HL-60 (cell line): Measurements from ENCODE around the gene MED29.
A peak's percentile ranks its signal among the peaks of the same experiment; 100 is the strongest.

Experiments used
- DNase-seq, 2 experiments: peaks; one replicate each; pipeline ENCODE4 v3.0.0-alpha.2; 2010 to 2020; ENCODE audit warnings: low read depth in 1 of 2, low spot score in 1 of 2
- H3K27ac ChIP-seq: fragments of 250-450 bp; sonication (Bioruptor Pico); replicated peaks from 2 replicates; pipeline ENCODE4 v1.5.1; 2020; ENCODE audit warnings: mild to moderate bottlenecking, moderate library complexity
- H3K27me3 ChIP-seq: fragments of 250-450 bp; sonication (Bioruptor Pico); 2 replicates; pipeline ENCODE4 v1.5.1; 2021; ENCODE audit warnings: mild to moderate bottlenecking, moderate library complexity; ENCODE audit not compliant: insufficient read depth, poor library complexity, severe bottlenecking
- H3K4me3 ChIP-seq: replicated peaks from 2 replicates; pipeline ENCODE4 v1.5.1; 2011; ENCODE audit warnings: mild to moderate bottlenecking, control low read depth, low read length; ENCODE audit not compliant: insufficient read depth
- GABPA ChIP-seq: IDR thresholded peaks from 2 replicates; pipeline ENCODE4 v1.6.1; 2012; ENCODE audit warnings: low read depth
- POLR2AphosphoS5 ChIP-seq: IDR thresholded peaks from 2 replicates; pipeline ENCODE4 v1.6.1; 2012; ENCODE audit warnings: low read depth
- SPI1 ChIP-seq: IDR thresholded peaks from 2 replicates; pipeline ENCODE4 v1.6.1; 2012; ENCODE audit warnings: low read depth, mild to moderate bottlenecking, borderline replicate concordance
- TF ChIP-seq, protein P1 (sequence below): IDR thresholded peaks from 2 replicates; pipeline ENCODE4 v1.6.1; 2012; ENCODE audit warnings: low read depth; ENCODE audit not compliant: insufficient replicate concordance
- TF ChIP-seq, protein P2 (sequence below): IDR thresholded peaks from one replicate; pipeline ENCODE4 v1.5.1; 2011; ENCODE audit warnings: low read length, control low read depth, inconsistent platforms; ENCODE audit not compliant: insufficient read depth

Gene MED29

DNA sequence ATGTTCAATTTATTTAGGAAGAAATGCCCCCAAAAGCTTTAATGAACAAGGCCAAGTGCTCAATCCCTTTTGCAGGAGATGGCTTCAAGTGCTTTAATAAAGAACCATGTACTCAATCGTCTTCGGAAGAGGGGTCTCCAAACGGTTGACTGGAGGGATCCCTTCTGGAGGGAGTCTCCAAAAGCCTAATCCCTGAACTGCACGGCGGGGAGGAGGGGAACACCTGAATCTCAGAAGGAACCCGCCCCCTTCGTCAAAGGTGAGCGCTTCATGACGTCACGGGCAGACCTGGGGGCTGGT, 777 bp upstream of the MED29 start:
- H3K4me3 ChIP-seq, result peak overlapping the region; percentile 84
- TF ChIP-seq POLR2AphosphoS5 (no peak), SPI1 (no peak), GABPA (no peak)
- TF ChIP-seq, protein P1, sequence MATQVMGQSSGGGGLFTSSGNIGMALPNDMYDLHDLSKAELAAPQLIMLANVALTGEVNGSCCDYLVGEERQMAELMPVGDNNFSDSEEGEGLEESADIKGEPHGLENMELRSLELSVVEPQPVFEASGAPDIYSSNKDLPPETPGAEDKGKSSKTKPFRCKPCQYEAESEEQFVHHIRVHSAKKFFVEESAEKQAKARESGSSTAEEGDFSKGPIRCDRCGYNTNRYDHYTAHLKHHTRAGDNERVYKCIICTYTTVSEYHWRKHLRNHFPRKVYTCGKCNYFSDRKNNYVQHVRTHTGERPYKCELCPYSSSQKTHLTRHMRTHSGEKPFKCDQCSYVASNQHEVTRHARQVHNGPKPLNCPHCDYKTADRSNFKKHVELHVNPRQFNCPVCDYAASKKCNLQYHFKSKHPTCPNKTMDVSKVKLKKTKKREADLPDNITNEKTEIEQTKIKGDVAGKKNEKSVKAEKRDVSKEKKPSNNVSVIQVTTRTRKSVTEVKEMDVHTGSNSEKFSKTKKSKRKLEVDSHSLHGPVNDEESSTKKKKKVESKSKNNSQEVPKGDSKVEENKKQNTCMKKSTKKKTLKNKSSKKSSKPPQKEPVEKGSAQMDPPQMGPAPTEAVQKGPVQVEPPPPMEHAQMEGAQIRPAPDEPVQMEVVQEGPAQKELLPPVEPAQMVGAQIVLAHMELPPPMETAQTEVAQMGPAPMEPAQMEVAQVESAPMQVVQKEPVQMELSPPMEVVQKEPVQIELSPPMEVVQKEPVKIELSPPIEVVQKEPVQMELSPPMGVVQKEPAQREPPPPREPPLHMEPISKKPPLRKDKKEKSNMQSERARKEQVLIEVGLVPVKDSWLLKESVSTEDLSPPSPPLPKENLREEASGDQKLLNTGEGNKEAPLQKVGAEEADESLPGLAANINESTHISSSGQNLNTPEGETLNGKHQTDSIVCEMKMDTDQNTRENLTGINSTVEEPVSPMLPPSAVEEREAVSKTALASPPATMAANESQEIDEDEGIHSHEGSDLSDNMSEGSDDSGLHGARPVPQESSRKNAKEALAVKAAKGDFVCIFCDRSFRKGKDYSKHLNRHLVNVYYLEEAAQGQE, result no peak
- TF ChIP-seq, protein P2, sequence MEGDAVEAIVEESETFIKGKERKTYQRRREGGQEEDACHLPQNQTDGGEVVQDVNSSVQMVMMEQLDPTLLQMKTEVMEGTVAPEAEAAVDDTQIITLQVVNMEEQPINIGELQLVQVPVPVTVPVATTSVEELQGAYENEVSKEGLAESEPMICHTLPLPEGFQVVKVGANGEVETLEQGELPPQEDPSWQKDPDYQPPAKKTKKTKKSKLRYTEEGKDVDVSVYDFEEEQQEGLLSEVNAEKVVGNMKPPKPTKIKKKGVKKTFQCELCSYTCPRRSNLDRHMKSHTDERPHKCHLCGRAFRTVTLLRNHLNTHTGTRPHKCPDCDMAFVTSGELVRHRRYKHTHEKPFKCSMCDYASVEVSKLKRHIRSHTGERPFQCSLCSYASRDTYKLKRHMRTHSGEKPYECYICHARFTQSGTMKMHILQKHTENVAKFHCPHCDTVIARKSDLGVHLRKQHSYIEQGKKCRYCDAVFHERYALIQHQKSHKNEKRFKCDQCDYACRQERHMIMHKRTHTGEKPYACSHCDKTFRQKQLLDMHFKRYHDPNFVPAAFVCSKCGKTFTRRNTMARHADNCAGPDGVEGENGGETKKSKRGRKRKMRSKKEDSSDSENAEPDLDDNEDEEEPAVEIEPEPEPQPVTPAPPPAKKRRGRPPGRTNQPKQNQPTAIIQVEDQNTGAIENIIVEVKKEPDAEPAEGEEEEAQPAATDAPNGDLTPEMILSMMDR, result no peak
- no peak for DNase-seq
- peak overlapping the region; percentile 99 for H3K27ac ChIP-seq
- no peaks in the 10 kb centered on the region for H3K27me3 ChIP-seq

DNA sequence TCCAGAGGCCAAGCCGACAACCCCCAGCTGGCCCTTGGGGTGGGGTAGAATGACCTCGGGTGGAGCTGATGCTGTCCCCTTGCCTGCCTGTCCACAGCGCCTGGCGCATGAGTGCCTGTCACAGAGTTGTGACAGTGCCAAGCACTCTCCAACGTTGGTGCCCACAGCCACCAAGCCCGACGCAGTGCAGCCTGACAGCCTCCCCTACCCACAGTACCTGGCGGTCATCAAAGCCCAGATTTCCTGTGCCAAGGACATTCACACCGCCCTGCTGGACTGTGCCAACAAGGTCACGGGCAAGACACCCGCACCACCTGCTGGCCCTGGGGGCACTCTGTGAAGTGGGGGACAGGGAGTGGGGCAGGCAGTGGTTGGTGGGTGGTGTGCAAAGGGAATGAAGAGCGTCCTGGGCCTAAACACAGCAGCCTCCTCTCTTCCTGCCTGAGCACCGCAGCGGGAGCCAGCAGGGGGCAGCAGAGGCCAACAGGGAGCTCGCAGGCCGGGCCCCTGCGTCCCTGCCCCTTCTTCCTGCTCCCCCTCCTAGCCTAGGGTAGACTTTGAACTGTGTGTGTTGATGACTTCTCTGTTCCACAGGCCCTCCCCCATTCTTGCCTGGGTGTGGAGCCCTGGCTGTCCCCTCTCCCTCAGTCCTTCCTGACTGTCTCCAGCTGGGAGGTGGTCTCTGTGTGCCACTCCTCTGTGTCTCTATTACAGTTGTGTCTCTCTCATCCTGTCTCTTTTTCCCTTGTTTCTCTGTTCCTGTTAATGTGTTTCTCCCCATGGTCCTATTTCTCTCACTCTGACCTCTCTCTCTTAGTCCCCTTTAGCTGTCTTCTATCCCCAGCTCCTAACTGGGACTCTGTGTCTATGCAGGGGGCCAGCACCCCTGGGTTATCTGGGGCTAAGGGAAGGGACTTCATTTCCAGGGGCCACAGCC, 6.5 kb downstream of the MED29 start:
- Histone ChIP-seq H3K27ac (peak overlapping the region; percentile 86), H3K27me3 (no peaks in the 10 kb centered on the region), H3K4me3 (no peak overlapping the region)
- DNase-seq, result peak; percentile 86 to 90
- TF ChIP-seq, protein P1, result no peak
- TF ChIP-seq, protein P2, result peak; percentile 90
- TF ChIP-seq POLR2AphosphoS5 (peak; percentile 32; the same call in 1 of the 2 replicates), SPI1 (no peak)

DNA sequence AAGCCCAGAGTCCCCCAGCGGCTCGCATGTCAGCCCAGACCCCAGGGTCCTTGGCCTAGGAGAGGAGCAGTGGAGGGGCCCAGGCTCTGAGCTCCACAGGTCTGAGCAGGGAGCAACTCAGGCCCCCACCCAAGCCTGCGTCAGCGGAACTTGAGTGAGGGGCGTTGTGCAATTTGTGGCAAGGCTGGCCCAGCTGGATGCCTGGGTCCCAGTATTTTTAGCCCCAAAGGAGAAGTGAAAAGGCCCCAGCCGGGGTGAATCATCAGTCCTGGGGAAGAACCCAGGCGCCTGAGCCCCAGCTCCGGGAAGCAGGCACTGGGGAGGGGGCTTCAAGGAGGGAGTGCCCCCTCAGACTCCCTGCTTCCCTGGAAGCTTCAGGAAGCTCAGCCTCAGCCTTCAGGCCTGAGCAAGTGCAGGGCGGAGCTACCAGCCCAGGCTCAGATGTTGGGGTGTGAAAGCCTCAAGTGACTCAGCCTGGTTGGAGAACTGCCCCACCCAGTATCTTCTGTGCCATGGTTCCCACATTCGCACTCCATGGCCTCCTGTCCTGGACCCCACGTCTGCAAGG, 7.2 kb downstream of the MED29 start:
- TF ChIP-seq, protein P2, result no peak
- TF ChIP-seq SPI1 (peak; percentile 64), POLR2AphosphoS5 (peak; percentile 20; the same call in 1 of the 2 replicates), GABPA (no peak)
- TF ChIP-seq, protein P1, result no peak
- DNase-seq, result peak; percentile 88 to 96
- Histone ChIP-seq H3K27me3 (no peaks in the 10 kb centered on the region), H3K4me3 (no peak overlapping the region), H3K27ac (peak overlapping the region; percentile 86)
